ENCODE results near the gene G6PC3.

G6PC3 gene

GRCh38 chr17:44121997-44122815 lies 51.7 kb downstream of the G6PC3 start:
- no peak for DNase-seq (ENCODE audit: low read depth in 2 of 2)

- DNase-seq (ENCODE audit: low read depth in 2 of 2) = no peak
Observed at GRCh38 chr17:44122816-44123355, 52.4 kb downstream of the G6PC3 start.

GRCh38 chr17:44123356-44124117 lies 53.0 kb downstream of the G6PC3 start, which contains the start of gene HDAC5:
HDAC5 (minus strand) TSS chr17:44123641; CDS start chr17:44117515, 6,126 bp downstream.
- DNase-seq (ENCODE audit: low read depth in 2 of 2) = peak; percentile 93 to 95

GRCh38 chr17:44124118-44124438 lies 53.5 kb downstream of the G6PC3 start:
- no peak for DNase-seq (ENCODE audit: low read depth in 2 of 2)
